ENCODE measurements around the gene RTN4R.
"Not testable (repeated sequence)": the region's sequence is repeated elsewhere in the genome, so short reads cannot be mapped to it uniquely, and the experiment has no call there.

- not testable (repeated sequence) for TF ChIP-seq CTCF, POLR2A (IDR thresholded peaks at IDR 0.05)
Measured at GRCh38 chr22:20285473-20286311, 17.6 kb upstream of the RTN4R start.

All from lower leg skin (tissue), 3 donors.